Smooth muscle cell (in vitro differentiated cells): ENCODE data around the gene LRRC18. TPM values are rescaled to one million over a fixed set of nuclear protein-coding genes. Genes with fewer than 3 reads are reported as not detected.

Experiments
- DNase-seq: peaks from one replicate; lab custom pipeline; 2025; ENCODE audit not compliant: unreplicated experiment; lab: John Stamatoyannopoulos, UW
- H2AFZ ChIP-seq: fragments of 200-600 bp; sonication (generic); 2 replicates; pipeline ENCODE4 v1.6.0; 2016; ENCODE audit warnings: antibody characterized with exemption, low read depth, mild to moderate bottlenecking
- H3F3A ChIP-seq: fragments of 200-600 bp; sonication (generic); 2 replicates; pipeline ENCODE4 v1.6.0; 2017; ENCODE audit warnings: antibody characterized with exemption, low read depth
- H3K27ac ChIP-seq: fragments of 200-600 bp; sonication (generic); 2 replicates; pipeline ENCODE4 v1.5.1; 2016; ENCODE audit warnings: low read depth, mild to moderate bottlenecking
- H3K27me3 ChIP-seq: fragments of 200-600 bp; sonication (generic); 2 replicates; pipeline ENCODE4 v1.6.1; 2016; ENCODE audit warnings: low read depth, mild to moderate bottlenecking
- H3K36me3 ChIP-seq: fragments of 200-600 bp; sonication (generic); 2 replicates; pipeline ENCODE4 v1.5.1; 2016; ENCODE audit warnings: low read depth
- H3K4me1 ChIP-seq: fragments of 200-600 bp; sonication (generic); 2 replicates; pipeline ENCODE4 v1.5.1; 2016; ENCODE audit warnings: low read depth
- H3K4me2 ChIP-seq: fragments of 200-600 bp; sonication (generic); 2 replicates; pipeline ENCODE4 v1.6.0; 2016; ENCODE audit warnings: mild to moderate bottlenecking
- H3K4me3 ChIP-seq: fragments of 200-600 bp; sonication (generic); 2 replicates; pipeline ENCODE4 v1.5.1; 2016; ENCODE audit warnings: mild to moderate bottlenecking
- H3K79me2 ChIP-seq: fragments of 200-600 bp; sonication (generic); 2 replicates; pipeline ENCODE4 v1.6.0; 2016; ENCODE audit warnings: low read depth, mild to moderate bottlenecking
- H3K9ac ChIP-seq: fragments of 200-600 bp; sonication (generic); 2 replicates; pipeline ENCODE4 v1.6.0; 2016; ENCODE audit warnings: low read depth
- H3K9me3 ChIP-seq: fragments of 200-600 bp; sonication (generic); replicated peaks from 2 replicates; pipeline ENCODE4 v1.5.1; 2016; ENCODE audit warnings: low read depth
- H4K20me1 ChIP-seq: fragments of 200-600 bp; sonication (generic); 2 replicates; pipeline ENCODE4 v1.6.0; 2016; ENCODE audit warnings: low read depth
- WGBS: methylation state at CpG from one replicate; pipeline ENCODE4 v1.1.7; 2016; ENCODE audit warnings: low lambda C conversion rate; 5-methylcytosine and 5-hydroxymethylcytosine counted together
- polyA plus RNA-seq: library from polyadenylated mRNA; unstranded; fragments of >200 nt; fragmentation: Nextera tagmentation; extraction: Ambion mirVana; gene quantifications from 2 replicates; pipeline ENCODE4 v1.2.1, GENCODE V29; 2016
- total RNA-seq: library from RNA; depleted of rRNA; stranded (reverse); fragments of >200 nt; gene quantifications from 2 replicates; pipeline ENCODE4 v1.2.3, GENCODE V29; 2014
- TF ChIP-seq, protein P1 (sequence below): fragments of 200-600 bp; sonication (generic); IDR thresholded peaks from 2 replicates; pipeline ENCODE4 v1.5.1; 2017; ENCODE audit warnings: borderline replicate concordance, mild to moderate bottlenecking, antibody characterized with exemption; ENCODE audit not compliant: insufficient read depth, poor library complexity, severe bottlenecking

LRRC18 gene
- total and polyA plus RNA-seq, 2 experiments from 2014 or later, result not detected

DNA sequence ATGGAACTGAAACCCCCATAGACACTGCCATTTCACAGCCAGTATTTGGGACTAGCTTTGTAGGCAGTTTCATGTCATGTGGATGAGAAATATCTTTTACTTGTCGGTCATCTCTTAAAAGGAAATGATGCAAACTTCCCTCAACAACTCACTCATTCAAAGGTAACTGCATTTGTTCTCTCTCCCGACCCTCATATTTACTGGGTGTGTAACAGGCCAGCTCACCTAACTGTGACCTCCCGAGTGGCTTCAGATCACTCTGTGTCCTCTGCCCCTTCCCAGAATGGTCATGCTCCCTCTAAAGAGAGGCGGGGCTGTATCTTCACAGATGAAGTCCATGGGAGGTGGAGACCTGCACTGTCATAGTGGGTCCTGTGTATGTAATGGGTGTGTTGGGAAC, 14.7 kb downstream of the LRRC18 start:
- DNase-seq, result no peak
- H3K27ac ChIP-seq, result no peak overlapping the region
- H3K36me3 ChIP-seq, result no peaks in the 10 kb centered on the region
- H3K4me2 ChIP-seq, result no peak overlapping the region
- TF ChIP-seq, protein P1, sequence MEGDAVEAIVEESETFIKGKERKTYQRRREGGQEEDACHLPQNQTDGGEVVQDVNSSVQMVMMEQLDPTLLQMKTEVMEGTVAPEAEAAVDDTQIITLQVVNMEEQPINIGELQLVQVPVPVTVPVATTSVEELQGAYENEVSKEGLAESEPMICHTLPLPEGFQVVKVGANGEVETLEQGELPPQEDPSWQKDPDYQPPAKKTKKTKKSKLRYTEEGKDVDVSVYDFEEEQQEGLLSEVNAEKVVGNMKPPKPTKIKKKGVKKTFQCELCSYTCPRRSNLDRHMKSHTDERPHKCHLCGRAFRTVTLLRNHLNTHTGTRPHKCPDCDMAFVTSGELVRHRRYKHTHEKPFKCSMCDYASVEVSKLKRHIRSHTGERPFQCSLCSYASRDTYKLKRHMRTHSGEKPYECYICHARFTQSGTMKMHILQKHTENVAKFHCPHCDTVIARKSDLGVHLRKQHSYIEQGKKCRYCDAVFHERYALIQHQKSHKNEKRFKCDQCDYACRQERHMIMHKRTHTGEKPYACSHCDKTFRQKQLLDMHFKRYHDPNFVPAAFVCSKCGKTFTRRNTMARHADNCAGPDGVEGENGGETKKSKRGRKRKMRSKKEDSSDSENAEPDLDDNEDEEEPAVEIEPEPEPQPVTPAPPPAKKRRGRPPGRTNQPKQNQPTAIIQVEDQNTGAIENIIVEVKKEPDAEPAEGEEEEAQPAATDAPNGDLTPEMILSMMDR, result no peak
- no peaks in the 10 kb centered on the region for H3K79me2 ChIP-seq
- H3F3A ChIP-seq, result no peaks in the 10 kb centered on the region
- 85% methylated on average over 4 of the region's 4 CpGs for WGBS
- H3K27me3 ChIP-seq, result peaks cover 8% of the 10 kb centered on the region
- H3K9ac ChIP-seq, result no peak overlapping the region
- H3K4me3 ChIP-seq, result no peak overlapping the region
- no peaks in the 10 kb centered on the region for H3K9me3 ChIP-seq
- no peak overlapping the region for H2AFZ ChIP-seq
- no peaks in the 10 kb centered on the region for H4K20me1 ChIP-seq
- H3K4me1 ChIP-seq, result no peaks in the 10 kb centered on the region

DNA sequence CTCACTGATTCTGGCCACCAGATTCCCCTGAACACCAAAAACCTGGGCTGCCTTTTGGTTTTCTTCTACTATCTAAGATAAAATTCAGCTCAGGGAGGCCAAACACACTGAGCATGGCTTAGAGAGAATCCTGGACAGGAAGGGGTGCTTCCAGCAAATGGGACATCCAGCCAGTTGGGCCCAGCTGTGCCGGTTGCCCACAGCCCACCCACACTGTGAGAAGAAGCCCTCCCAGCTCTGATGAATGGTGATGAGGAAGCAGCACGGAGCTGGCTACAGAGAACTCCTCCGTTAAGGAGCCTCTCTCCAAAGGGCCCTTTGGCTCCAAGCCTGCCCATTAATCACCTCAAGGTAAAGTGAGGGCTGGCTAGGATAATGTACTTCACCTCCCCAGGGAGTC, 15.9 kb downstream of the LRRC18 start:
- H3K27me3 ChIP-seq, result peaks cover 8% of the 10 kb centered on the region
- TF ChIP-seq, protein P1, result no peak
- no peaks in the 10 kb centered on the region for H3K4me1 ChIP-seq
- no peak overlapping the region for H3K4me2 ChIP-seq
- no peaks in the 10 kb centered on the region for H3K36me3 ChIP-seq
- no peaks in the 10 kb centered on the region for H4K20me1 ChIP-seq
- no peak for DNase-seq
- H3K79me2 ChIP-seq, result no peaks in the 10 kb centered on the region
- H3K4me3 ChIP-seq, result no peak overlapping the region
- H3F3A ChIP-seq, result no peaks in the 10 kb centered on the region
- no peaks in the 10 kb centered on the region for H3K9me3 ChIP-seq
- H2AFZ ChIP-seq, result no peak overlapping the region
- H3K27ac ChIP-seq, result no peak overlapping the region
- H3K9ac ChIP-seq, result no peak overlapping the region
- 60% methylated on average over 3 of the region's 3 CpGs for WGBS

- Histone ChIP-seq H2AFZ (no peak overlapping the region), H3K4me2 (no peak overlapping the region), H3K79me2 (no peaks in the 10 kb centered on the region), H3K36me3 (no peaks in the 10 kb centered on the region), H3K9ac (no peak overlapping the region), H3F3A (no peaks in the 10 kb centered on the region), H4K20me1 (no peaks in the 10 kb centered on the region), H3K4me1 (no peaks in the 10 kb centered on the region), H3K27ac (no peak overlapping the region), H3K27me3 (peaks cover 27% of the 10 kb centered on the region), H3K9me3 (no peaks in the 10 kb centered on the region), H3K4me3 (no peak overlapping the region)
- TF ChIP-seq, protein P1, result no peak
- WGBS, result 93% methylated on average over 14 of the region's 14 CpGs
- no peak for DNase-seq
Measured at GRCh38 chr10:48913674-48914073, 26.0 kb downstream of the LRRC18 start.

DNA sequence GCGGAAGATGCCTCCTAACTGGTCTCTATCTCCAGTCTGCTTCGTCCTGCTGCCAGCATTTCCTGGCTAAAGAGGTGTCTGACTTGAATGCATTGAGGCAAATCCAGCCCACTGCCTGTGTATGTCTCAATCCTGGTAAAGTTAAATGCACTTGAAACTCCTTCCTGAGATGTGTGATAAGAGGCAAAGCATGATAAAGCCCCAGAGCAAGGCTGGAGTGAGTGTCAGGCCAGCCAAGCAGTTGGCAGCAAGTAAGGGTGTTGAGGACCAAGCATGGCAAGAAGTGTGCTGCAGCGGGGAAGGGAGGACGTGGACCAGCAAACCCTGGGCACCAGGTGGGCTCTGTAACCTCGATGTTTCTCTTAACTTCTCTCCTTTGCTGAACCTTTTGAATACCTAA, 29.1 kb downstream of the LRRC18 start:
- Histone ChIP-seq H2AFZ (no peak overlapping the region), H3K9ac (no peak overlapping the region), H3K4me1 (no peaks in the 10 kb centered on the region), H3K36me3 (no peaks in the 10 kb centered on the region), H3K27ac (no peak overlapping the region), H3K27me3 (peaks cover 8% of the 10 kb centered on the region), H3K4me3 (no peak overlapping the region), H4K20me1 (no peaks in the 10 kb centered on the region), H3K79me2 (no peaks in the 10 kb centered on the region), H3K9me3 (no peaks in the 10 kb centered on the region), H3K4me2 (no peak overlapping the region), H3F3A (no peaks in the 10 kb centered on the region)
- DNase-seq, result no peak
- 84% methylated on average over 5 of the region's 5 CpGs for WGBS
- TF ChIP-seq, protein P1, result no peak
